HG02884 (cell line): ENCODE results near the gene BBIP1.
"Not testable (repeated sequence)": the region's sequence is repeated elsewhere in the genome, so short reads cannot be mapped to it uniquely, and the experiment has no call there.

Source experiments
- ATAC-seq: cut with Tn5 transposase; IDR thresholded peaks from one replicate; pipeline ENCODE4 v1.9.1; 2021; ENCODE audit warnings: mild to moderate bottlenecking, moderate library complexity; ENCODE audit not compliant: unreplicated experiment

The BBIP1 gene

DNA sequence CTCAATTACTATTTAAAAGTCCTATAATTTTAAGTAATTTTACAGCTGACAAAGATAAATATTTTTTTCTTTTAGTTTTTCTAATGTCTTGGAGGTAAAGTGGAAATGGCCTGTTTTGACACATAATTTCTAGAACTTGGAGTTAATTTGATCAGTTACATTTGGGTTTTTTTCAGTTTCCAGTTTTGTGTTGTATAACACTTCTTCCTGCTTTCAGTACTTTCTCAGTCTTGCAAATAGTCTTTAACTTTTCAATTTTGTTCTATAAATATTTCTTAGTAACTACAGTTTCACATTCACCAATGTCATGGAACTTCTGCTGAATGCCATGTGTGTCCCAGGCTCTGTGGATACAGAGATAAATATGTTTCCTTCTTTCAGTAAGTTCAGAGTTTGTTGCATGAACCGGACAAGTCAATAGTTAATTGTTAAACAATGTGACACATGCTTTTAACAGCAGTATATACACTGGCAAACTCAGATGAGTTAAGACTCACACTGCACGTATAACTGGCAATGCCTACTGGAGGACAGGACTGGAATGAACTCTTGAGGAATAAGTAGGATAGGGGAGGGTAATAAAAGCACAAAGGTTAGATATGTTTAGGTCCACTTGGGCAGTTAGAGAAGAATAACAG is 5.0 kb upstream of the BBIP1 start:
- ATAC-seq, result peak; percentile 29

DNA sequence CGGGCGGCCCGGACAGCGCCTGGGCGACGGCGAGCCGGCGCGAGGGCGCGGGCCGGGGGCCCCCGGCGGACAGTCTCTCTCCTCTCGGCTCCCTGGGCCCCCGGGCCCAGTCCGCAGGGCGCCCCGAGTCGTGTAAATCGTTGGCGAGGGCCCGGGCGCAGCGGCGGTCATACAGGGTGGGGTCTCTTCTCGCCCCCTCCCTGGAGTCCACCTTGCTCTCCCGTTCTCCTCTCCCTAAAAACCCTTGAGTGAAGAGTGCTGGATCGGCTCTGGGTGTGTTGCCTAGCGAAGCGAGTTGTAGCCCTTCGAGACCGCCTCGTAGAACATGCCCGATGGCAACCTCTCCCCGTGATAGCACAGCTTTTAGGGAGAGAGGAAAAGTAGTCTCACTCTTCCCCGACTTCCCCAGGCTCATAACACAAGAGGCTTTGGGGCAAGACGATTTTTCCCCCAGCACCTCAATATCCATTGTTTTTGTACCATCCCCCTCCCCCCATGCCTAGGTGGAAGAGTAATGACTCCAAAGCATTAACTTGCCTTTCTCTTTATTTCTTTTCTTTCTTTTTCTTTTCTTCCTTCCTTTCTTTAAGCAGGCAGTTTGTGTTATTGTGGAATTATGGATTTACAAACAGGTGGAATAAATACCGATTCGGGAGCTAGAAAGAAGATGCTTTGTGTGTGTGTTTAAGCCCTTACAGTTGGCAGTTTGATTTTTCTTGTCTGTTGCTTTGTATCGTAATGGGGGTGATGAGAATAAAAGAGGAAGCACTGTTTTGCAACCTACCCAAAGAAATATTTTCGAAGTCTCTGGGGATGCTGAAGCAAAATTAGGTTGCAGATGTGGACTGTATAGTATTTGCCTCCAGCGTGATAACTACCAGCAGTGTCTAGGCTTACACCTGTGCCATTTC is 1.2 kb upstream of the BBIP1 start:
- peak; percentile 28 for ATAC-seq

DNA sequence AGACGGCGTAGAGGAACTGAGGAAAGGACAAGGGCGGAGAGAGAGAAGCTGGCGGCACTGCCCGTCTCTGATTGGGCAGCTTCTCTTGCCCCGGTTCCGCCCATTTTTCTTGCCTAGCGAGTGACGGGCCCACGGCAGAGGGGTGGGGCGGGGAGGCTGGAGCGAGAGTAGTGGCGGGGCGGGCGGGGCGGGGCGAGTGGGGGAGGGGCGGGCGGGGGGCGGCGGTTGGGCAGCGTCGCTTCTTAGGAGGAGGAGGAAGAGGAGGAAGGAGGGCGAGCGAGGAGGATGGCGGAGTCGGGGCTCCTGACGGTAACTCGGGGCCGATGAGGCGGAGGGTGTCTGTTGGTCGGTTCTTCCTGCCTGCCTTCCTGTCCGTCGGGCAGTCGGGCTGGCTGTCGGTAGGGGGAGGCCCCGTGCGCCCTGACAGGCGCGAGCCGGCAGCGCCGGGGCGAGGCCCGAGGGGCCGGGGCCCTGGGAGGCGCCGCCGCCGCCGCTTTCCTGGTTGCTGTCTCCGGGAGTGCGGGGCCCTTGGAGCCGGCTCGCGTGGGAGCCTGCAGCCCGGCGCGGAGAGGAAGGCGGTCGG is 460 bp upstream of the BBIP1 start, which contains the start of gene SHOC2:
Gene SHOC2, plus strand, starts transcription at position 256 of the 583 bp plus-strand sequence. CDS start 44,755 bp downstream, outside the sequence.
- peak; percentile 2 for ATAC-seq

DNA sequence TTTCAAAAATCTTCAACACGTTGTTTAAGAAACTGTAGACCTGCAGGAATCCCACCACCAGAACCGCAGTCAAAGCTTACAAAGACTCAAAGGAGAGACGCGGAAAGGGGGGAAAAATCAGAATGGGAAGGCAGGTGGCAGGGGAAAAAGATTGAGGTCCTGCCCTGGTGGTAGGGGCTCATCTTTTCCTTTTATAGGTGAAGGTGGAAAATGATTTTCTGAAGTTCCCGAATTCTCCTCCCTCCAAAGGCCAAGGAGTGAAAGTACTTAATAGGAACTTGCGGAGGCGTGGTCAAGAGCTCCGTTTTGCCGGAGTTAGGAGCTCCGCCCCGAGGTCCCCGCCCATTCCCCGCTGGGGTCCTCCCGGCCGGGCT is 724 bp downstream of the BBIP1 start:
- ATAC-seq, result no peak

DNA sequence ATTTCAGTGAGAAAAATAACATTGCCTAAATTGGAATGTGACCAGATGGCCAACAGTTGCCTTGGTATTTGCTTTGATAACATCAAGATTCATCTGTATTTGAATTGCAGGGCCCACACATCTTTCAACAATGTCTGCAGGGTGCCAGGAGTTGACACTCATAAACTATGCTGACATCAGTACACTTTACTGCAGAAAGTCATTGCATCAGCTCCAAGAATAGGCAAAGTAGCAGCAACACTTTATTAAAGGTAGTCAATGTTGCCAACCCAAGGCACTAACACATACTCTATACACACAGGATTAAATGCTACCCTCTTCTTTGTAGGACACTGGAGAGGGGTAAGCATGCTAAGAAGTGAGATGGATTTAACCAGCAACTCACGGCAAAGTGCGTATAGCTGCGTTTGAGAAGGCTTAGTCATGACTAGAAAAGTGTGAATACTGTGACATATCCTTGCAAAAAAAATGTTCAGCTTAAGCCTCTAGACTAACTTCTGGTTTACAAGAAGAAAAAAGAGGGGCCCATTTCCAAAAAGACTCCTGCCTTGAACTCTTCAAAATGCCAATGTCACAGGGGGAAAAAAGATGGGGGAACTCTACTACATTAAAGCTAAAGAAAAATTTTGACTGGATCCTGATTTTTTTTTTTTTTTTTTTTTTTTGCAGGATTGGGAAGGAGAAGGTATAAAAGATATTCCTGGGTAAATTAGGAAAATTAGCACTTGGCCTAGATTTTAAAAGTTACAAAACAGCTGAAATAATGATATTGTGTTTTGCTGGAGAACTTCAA is 2.2 kb downstream of the BBIP1 start:
- no peak for ATAC-seq

DNA sequence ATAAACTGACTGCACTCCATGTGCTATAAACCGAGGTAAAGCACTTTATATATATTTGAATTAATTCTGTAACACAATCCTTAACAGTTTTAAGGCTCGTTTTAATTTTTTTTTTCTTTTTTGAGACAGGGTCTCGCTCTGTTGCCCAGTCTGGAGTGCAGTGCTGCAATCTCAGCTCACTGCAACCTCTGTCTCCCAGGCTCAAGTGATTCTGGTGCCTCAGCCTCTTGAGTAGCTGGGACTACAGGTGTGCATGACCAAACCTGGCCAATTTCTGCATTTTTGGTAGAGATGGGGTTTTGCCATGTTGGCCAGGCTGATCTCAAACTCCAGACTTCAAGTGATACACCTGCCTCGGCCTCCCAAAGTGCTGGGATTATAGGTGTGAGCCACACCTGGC is 3.4 kb downstream of the BBIP1 start:
- ATAC-seq, result not testable (repeated sequence)

DNA sequence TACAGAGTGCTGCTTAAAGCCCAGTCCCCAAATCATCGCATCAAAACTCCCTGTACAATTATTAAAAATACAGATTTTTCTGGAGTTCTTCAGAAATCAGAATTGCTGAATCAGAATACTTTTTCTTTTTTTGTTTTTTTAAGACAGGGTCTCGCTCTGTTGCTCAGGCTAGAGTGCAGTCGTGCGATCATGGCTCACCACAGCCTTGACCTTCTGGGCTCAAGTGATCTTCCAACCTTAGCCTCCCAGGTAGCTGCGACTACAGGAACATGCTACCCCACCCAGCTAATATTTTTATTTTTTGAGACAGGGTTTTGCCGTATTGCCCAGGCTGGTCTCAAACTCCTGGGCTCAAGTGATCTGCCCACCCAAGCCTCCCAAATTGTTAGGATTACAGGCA is 3.9 kb downstream of the BBIP1 start:
- ATAC-seq, result no peak

DNA sequence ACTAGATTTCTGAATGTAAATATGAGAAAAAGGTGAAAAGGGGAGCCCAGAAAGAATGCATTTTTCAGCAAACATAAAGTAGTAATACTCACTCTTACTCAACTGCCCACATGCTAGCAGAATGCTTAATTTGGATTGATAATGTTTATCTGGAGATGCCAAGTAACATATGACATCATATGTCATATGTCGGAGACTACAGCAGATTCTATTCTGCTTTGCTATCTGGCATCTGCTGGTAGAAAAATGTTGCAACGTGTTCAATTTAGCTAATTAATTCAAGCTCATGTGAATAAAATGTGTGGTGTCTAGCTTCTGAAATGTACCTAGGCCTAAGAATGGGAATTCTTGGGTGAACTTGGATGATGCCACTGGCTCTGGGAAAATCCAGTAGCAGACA is 4.5 kb downstream of the BBIP1 start:
- no peak for ATAC-seq

DNA sequence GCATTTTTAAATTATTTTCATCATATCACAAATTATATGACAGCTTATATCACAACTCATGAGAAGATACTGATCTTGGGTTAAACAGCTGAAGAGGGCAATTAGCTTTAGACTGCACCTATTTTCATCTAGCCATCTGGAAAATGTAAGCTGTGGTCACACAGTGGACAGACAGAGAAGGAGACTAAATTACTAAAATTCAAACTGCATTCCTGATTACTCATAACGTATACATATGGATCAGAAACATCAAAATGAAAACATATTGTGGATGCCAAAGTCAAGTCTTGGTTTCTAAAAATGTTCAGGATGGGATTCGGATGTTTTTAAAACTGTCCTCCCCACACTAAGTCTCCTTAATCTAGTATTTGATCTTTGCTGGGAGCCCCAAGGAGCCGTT is 6.6 kb downstream of the BBIP1 start:
- ATAC-seq, result no peak

DNA sequence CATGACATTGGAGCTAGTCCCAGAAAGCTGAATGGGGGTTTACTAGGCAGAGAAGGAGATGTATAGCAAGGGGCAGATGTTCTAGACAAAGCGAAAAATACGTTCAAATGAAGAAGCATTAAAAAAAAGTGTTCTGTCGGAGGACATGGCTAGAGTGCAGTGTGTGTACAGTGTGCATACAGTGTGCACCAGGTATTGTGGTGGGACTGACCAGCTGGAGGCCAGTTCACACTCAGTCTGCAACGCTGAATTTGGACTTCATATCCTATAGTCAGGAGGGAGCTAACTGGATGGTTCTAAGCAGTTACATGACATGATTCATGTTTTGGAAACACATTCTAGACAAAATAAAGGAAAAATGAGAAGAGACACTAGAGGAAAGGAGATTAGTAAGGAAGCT is 8.8 kb downstream of the BBIP1 start:
- ATAC-seq, result no peak

DNA sequence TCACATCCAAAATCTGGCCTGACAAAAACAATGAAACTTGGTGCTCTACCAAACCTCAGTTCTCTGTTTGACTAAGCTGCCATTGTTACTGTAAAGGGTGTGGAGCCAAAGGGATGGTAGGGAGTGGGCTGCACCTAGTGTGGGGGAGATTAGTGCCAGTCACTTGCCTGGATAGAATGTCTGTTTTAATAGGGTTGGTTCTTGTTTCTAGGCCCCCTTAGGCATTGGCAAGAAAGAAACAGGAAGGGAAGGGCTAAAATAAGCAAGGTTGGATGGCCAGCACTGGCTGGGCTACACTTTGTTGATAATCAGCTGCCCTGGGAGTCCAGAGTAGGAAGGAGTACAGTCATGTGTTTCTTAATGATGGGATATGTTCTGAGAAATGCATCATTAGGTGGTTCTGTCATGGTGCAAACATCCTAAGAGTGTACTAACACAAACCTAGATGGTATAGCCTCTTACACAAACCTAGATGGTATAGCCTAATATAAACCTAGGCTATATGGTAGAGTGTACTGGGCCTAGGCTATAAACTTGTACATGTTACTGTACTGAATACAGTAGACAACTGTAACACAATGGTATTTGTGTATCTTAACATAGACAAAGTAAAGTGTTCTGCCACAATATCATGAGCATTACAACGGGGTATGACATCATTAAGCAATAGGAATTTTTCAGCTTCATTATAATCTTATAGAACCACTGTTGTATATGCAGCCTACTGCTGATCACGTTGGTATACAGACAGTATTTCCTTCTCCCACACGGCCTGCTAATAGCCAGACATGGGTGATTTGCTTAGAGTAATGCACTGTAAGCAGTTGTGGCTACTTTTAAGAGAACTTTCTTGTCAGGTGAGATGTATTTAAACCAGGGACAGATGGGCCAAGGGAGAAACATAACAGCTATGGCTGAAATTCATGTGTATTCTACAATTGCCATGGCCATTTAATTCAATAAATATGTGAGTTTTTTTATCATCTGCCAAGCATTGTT is 15.4 kb downstream of the BBIP1 start:
- peak; percentile 70 for ATAC-seq

DNA sequence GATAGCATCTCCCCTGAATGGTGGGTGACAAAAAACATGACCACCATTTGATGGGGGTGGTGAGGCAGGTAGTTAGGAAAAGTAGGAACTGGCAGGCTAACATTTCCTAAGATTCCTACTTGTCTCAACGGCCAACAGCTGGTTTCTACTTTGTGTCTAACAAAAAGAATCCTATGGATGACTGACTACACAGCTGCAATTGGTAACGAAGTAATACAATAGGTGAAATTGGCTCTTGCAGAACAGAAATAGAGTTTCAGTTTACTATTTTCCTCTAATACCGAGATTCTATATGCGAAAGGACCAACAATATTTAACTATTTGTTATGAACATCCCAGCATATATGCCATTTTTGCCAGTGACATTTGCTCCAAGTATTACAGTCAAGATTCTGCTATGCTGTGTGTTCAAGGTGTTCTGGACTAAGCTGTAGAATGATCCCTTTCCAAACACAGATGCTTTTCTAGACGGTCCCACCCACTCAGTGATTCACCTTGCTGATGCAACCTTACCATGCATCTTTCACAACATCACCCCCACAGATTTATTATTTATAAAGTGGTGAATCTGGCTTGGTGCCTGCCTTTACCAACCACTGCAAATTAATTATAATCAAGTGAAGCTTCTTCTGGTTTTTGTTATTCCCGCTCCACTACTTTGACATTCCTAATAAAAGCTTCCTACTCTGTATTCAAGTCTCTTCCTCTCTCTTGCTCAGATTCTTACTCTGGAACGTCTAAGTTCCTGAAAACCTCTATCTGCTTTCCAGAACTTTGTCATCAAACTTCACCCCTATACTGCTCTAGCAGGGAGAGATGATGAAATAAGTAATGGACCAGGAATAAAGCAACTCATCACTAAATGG is 16.8 kb downstream of the BBIP1 start:
- no peak for ATAC-seq

DNA sequence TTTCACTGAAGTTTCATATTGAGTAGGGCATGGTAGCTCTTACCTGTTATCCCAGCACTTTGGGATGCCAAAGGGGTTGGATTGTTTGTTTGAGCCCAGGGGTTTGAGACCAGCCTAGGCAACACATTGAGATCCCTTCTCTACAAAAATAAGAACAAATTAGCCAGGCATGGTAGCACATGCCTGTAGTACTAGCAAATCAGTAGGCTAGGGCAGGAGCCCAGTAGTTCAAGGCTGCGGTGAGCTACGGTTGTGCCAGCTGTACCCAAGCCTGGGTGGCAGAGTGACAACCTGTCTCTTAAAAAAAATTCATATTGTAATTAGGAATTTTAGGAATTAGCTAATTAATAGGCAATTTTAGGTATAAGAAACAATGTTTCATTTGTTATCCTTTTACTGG is 18.0 kb downstream of the BBIP1 start:
- no peak for ATAC-seq

DNA sequence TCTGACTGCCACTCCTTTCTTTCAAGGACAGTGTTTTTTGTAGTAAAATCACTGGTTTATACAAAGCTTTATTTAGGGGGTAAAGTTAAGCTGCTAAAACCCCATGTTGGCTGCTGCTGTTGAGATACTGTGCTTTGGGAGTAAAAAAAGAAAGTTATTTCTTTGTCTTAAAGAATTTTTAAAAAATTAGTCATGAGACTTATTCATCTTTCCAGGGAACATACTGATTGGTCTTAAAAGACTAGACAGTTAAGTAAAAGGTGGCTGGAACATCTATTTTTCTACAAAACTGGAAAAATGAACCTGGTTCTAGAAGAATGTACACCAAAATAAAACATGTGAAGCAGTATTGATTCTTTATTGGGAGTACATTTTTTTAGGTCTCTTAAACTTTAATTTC is 20.6 kb downstream of the BBIP1 start:
- no peak for ATAC-seq

DNA sequence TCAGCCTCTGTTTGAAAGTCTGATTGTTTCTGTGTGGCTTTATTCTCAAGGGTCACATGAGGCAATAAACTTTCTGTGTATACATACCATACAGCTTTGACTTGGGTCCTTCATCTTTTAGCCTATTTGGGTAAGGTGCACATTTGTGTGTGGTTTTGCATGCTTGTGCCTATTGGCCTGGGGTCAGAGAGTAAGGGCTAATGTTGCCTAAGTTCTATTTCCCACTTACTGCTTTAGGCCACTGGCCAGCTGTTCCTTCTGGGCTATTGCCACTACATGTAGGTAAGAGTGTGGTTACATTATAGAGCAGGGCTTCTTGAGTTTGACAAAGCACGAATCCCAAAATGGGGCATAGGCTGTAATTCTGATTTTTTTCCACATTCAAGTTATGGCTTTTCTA is 21.8 kb downstream of the BBIP1 start:
- no peak for ATAC-seq

DNA sequence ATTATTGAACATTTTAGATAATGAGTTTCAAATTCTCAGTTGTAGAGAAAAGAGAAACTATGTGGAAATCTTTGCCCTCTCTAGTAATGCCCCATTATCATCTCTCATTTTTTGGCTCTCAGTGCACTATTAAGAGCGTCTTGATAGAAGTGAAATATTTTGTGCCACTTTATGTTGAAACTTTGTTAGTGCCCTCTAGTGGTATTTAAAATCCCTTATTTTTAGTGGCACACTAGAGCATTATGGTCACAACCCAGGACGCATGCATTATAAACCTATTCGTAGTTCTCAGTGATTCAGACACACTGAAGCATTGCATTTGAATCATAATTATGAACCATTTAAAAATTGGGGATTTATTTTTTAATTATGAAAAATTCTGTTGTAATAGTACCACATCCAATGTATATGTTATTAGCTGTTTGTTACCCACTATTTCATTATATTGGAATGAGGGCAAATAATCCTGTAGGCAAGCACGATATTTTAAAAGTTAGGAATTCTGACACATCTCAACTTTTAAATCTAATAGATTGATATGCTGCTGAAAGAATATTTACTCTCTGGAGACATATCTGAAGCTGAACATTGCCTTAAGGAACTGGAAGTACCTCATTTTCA is 25.3 kb downstream of the BBIP1 start:
- peak; percentile 87 for ATAC-seq

DNA sequence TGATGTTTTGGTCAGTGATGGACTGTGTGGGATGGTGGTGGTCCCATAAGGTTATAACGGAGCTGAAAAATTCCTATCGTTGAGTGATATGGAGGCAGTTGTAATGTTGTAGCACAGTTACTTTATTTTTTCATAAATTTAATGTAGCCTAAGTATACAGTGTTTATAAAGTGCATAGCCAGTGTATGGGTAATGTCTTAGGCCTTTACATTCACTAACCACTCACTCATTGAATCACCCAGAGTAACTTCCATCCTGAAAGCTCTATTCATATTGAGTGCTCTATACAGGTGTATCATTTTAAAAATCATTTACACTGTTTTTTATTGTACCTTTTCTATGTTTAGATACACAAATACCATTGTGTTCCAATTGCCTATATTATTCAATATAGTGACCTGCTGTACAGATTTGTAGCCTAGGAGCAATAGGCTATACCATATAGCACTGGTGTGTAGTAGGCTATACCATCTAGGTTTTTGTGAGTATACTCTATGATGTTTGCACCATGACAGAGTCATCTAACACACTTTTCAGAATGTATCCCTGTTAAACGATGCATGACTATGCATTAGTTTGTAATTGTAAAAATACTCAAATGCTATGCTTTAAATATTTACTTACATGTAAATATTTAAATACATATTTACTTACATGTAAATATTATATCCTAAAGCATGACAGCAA is 26.2 kb downstream of the BBIP1 start:
- no peak for ATAC-seq

DNA sequence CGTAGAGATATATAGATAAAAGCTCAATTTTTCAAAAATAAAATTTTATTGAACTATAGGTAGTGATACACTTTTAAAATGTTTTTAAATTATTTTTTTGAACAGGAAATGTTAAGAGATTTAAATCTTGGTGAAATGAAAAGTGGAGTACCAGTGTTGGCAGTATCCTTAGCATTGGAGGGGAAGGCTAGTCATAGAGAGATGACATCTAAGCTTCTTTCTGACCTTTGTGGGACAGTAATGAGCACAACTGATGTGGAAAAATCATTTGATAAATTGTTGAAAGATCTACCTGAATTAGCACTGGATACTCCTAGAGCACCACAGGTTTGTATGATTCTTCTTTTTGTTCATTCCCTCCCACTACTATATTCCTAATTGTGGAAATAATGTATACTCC is 31.4 kb downstream of the BBIP1 start:
- no peak for ATAC-seq
